ENCODE measurements around the gene CACNA2D3.

DNA sequence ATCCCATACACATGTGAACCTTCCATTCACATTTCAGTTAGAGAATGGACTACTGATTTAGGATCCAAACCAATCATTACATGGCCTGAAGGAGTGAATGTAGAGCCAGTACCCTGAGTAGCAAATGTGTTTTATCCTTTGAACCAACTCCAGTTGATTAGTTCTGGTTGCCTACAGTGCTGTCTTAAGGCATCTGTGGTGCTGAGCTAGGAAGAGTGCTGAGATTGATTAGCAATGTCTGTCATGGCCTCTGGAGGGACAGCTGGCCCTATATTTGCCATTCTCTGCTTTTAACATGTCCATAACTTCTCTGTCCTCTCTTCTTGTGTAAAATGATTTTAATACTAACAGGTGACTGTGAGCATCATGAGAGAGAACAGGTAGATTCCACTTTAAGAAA is 794.4 kb downstream of the CACNA2D3 start:
- TF ChIP-seq EZH2 (IDR thresholded peaks at IDR 0.05; ENCODE audit: insufficient read depth, poor library complexity, severe bottlenecking) (no peak), EZH2phosphoT487 (IDR thresholded peaks at IDR 0.05; ENCODE audit: insufficient read depth, low read depth) (no peak)
